ENCODE measurements around the gene ATOH8. TPM values are rescaled to one million over a fixed set of nuclear protein-coding genes. Genes with fewer than 3 reads are reported as not detected.

The ATOH8 gene
- total and polyA plus RNA-seq, 10 of the 15 experiments (the other 5 are each of a cell fraction or from before 2014, with no cell fraction given), result 0.03 to 0.60 TPM; not detected in 8

- no TSS peak for BruUV-seq (replicated peaks)
- Histone ChIP-seq H3K9ac (ENCODE audit: control insufficient read depth, insufficient read depth, low read length) (no peak overlapping the region), H3K27me3 (replicated peaks in 1 of 2; ENCODE audit: control insufficient read depth in 2 of 2, insufficient read depth in 2 of 2, low read length in 1 of 2) (peaks cover 0 to under 1% of the 10 kb centered on the region in 2 experiments; a peak in 2 of 4 replicates), H3K36me3 (ENCODE audit: control insufficient read depth in 2 of 2, insufficient read depth in 2 of 2, low read length in 1 of 2) (no peaks in the 10 kb centered on the region), H3K4me3 (no peak overlapping the region), H3K27ac (ENCODE audit: control insufficient read depth, insufficient read depth) (no peak overlapping the region), H3K4me1 (ENCODE audit: control insufficient read depth, insufficient read depth, low read length) (no peaks in the 10 kb centered on the region), H4K20me1 (ENCODE audit: control insufficient read depth, insufficient read depth) (no peaks in the 10 kb centered on the region; the same call in 1 of the 2 replicates), H3K9me3 (replicated peaks; ENCODE audit: control insufficient read depth, insufficient read depth, low read length) (no peaks in the 10 kb centered on the region), H3K79me2 (ENCODE audit: control insufficient read depth, insufficient read depth, low read length) (no peaks in the 10 kb centered on the region), H3K4me2 (ENCODE audit: control insufficient read depth, insufficient read depth) (no peak overlapping the region), H2AFZ (ENCODE audit: control insufficient read depth, low read depth, low read length) (no peak overlapping the region)
- ChIA-PET POLR2A (no interaction called here), RAD21 (ENCODE audit: unreplicated experiment) (interaction anchor here (1.3 kb wide), 1 partner anchor 8 kb away, joined by 4 read pairs; no protein-coding TSS in a partner anchor), SMC1A (ENCODE audit: uncharacterized antibody, unreplicated experiment) (interaction anchor here (1.3 kb wide), 1 partner anchor 13 kb away, joined by 4 read pairs; no protein-coding TSS in a partner anchor), CTCF (interaction anchor here (1.3 to 1.9 kb wide), 2 partner anchors 21 to 44 kb away, joined by 4 to 5 read pairs; no protein-coding TSS in a partner anchor)
- intact Hi-C loops (cut with micrococcal nuclease; ENCODE audit: unreplicated experiment) (no loop called here), in situ Hi-C loops (cut with MboI) (no loop called here)
- no peak for TF ChIP-seq RAD51 (IDR thresholded peaks at IDR 0.05)
- TF ChIP-seq RFX5 (IDR thresholded peaks at IDR 0.05; ENCODE audit: low read depth, low read length), result no peak
- TF ChIP-seq RUNX3 (IDR thresholded peaks at IDR 0.05; ENCODE audit: low read length), result no peak
- no peak for TF ChIP-seq KDM1A (IDR thresholded peaks at IDR 0.05; ENCODE audit: borderline replicate concordance)
- DNase-seq (ENCODE audit: low read depth, low spot score) (no peak), ATAC-seq (no peak), FAIRE-seq (no peak)
- WGBS (ENCODE audit: insufficient coverage, insufficient replicate concordance, low lambda C conversion rate, missing lambda C conversion rate), result 29% methylated on average over 7 of the region's 7 CpGs
Observed at GRCh38 chr2:85769983-85770362, 16.2 kb downstream of the ATOH8 start.

- ChIA-PET POLR2A (no interaction called here), RAD21 (ENCODE audit: unreplicated experiment) (interaction anchor here (1.3 kb wide), 1 partner anchor 9 kb away, joined by 4 read pairs; no protein-coding TSS in a partner anchor), CTCF (no interaction called here), SMC1A (ENCODE audit: uncharacterized antibody, unreplicated experiment) (interaction anchor here (1.3 to 1.4 kb wide), 2 partner anchors 12 to 42 kb away, joined by 3 to 4 read pairs; no protein-coding TSS in a partner anchor)
- Histone ChIP-seq H3K9me3 (replicated peaks; ENCODE audit: control insufficient read depth, insufficient read depth, low read length) (no peaks in the 10 kb centered on the region), H3K79me2 (ENCODE audit: control insufficient read depth, insufficient read depth, low read length) (no peaks in the 10 kb centered on the region), H3K36me3 (ENCODE audit: control insufficient read depth in 2 of 2, insufficient read depth in 2 of 2, low read length in 1 of 2) (no peaks in the 10 kb centered on the region), H3K4me2 (ENCODE audit: control insufficient read depth, insufficient read depth) (no peak overlapping the region), H3K4me3 (no peak overlapping the region), H2AFZ (ENCODE audit: control insufficient read depth, low read depth, low read length) (no peak overlapping the region), H3K27ac (ENCODE audit: control insufficient read depth, insufficient read depth) (no peak overlapping the region), H3K9ac (ENCODE audit: control insufficient read depth, insufficient read depth, low read length) (no peak overlapping the region), H3K27me3 (replicated peaks in 1 of 2; ENCODE audit: control insufficient read depth in 2 of 2, insufficient read depth in 2 of 2, low read length in 1 of 2) (no peaks in the 10 kb centered on the region; a peak in 2 of 4 replicates), H3K4me1 (ENCODE audit: control insufficient read depth, insufficient read depth, low read length) (no peaks in the 10 kb centered on the region), H4K20me1 (ENCODE audit: control insufficient read depth, insufficient read depth) (no peaks in the 10 kb centered on the region; the same call in 1 of the 2 replicates)
- 66% methylated on average over 12 of the region's 12 CpGs for WGBS (ENCODE audit: insufficient coverage, insufficient replicate concordance, low lambda C conversion rate, missing lambda C conversion rate)
- TF ChIP-seq KLF5 (IDR thresholded peaks at IDR 0.05; ENCODE audit: partially characterized antibody) (no peak), PAX8 (IDR thresholded peaks at IDR 0.05) (no peak), NKRF (conservative IDR thresholded peaks at IDR 0.05) (no peak)
- no TSS peak for BruUV-seq (replicated peaks)
- intact Hi-C loops (cut with micrococcal nuclease; ENCODE audit: unreplicated experiment), result no loop called here
- FAIRE-seq, result no peak
- in situ Hi-C loops (cut with MboI), result no loop called here
- no peak for ATAC-seq
- DNase-seq (ENCODE audit: low read depth, low spot score), result no peak
Observed at GRCh38 chr2:85770369-85770768, 16.6 kb downstream of the ATOH8 start.
